ENCODE data around the gene NUDT4B. TPM values are rescaled to one million over a fixed set of nuclear protein-coding genes. Genes with fewer than 3 reads are reported as not detected.
"Not testable (repeated sequence)": the region's sequence is repeated elsewhere in the genome, so short reads cannot be mapped to it uniquely, and the experiment has no call there.

NUDT4B gene
- total RNA-seq, 1 experiment from 2014 or later = 27.1 TPM

GRCh38 chr1:148768541-148768940 lies 20.0 kb downstream of the NUDT4B start:
- not testable (repeated sequence) for DNase-seq, H3K9me3 ChIP-seq, H3K27me3 ChIP-seq, H3K36me3 ChIP-seq, H3K4me3 ChIP-seq

- H3K9me3 ChIP-seq, H3K36me3 ChIP-seq, H3K4me3 ChIP-seq, H3K27me3 ChIP-seq, DNase-seq: not testable (repeated sequence)
These were observed 20.9 kb downstream of the NUDT4B start for GRCh38 chr1:148769495-148769894.

GRCh38 chr1:148773690-148774089 lies 25.1 kb downstream of the NUDT4B start:
- not testable (repeated sequence) for H3K36me3 ChIP-seq, DNase-seq, H3K9me3 ChIP-seq, H3K4me3 ChIP-seq, H3K27me3 ChIP-seq

- H3K9me3 ChIP-seq, DNase-seq: not testable (repeated sequence)
These were observed 25.5 kb downstream of the NUDT4B start for GRCh38 chr1:148774102-148774501.

GRCh38 chr1:148775263-148775662 lies 26.7 kb downstream of the NUDT4B start:
- not testable (repeated sequence) for H3K9me3 ChIP-seq, DNase-seq, H3K4me3 ChIP-seq, H3K27me3 ChIP-seq, H3K36me3 ChIP-seq

More at GRCh38 chr1:148774102-148774501, 25.5 kb downstream of the NUDT4B start:
- not testable (repeated sequence) for H3K36me3 ChIP-seq, H3K4me3 ChIP-seq, H3K27me3 ChIP-seq

GRCh38 chr1:148777649-148778048 lies 29.1 kb downstream of the NUDT4B start:
- H3K36me3 ChIP-seq, H3K9me3 ChIP-seq, H3K27me3 ChIP-seq, DNase-seq, H3K4me3 ChIP-seq: not testable (repeated sequence)

GRCh38 chr1:148780404-148780803 lies 31.8 kb downstream of the NUDT4B start:
- not testable (repeated sequence) for H3K36me3 ChIP-seq, H3K9me3 ChIP-seq, H3K4me3 ChIP-seq, H3K27me3 ChIP-seq, DNase-seq

GRCh38 chr1:148791543-148792099 lies 43.0 kb downstream of the NUDT4B start:
- not testable (repeated sequence) for DNase-seq, H3K36me3 ChIP-seq, H3K9me3 ChIP-seq, H3K4me3 ChIP-seq, H3K27me3 ChIP-seq

- H3K36me3 ChIP-seq, H3K4me3 ChIP-seq, DNase-seq, H3K9me3 ChIP-seq, H3K27me3 ChIP-seq: not testable (repeated sequence)
These were observed 45.3 kb downstream of the NUDT4B start for GRCh38 chr1:148793762-148794332.

Other genes with a start within 250 kb of the NUDT4B start
- 12.5 and 18.1 TPM in 2 replicates for gene NBPF14, start 152.8 kb upstream of the NUDT4B start, total RNA-seq (2014; rRNA removed; shearing (Covaris generic); ENCODE audit: low replicate concordance)
- gene PDE4DIP, start 95.7 kb downstream of the NUDT4B start, total RNA-seq (2014; rRNA removed; shearing (Covaris generic); ENCODE audit: low replicate concordance) = 48.6 and 58.1 TPM in 2 replicates